GM18858 (cell line): ENCODE data around the gene PDGFA.
"Not testable (repeated sequence)": the region's sequence is repeated elsewhere in the genome, so short reads cannot be mapped to it uniquely, and the experiment has no call there.

Experiments
- ATAC-seq: cut with Tn5 transposase; IDR thresholded peaks from one replicate; pipeline ENCODE4 v1.9.1; 2021; ENCODE audit not compliant: unreplicated experiment

The PDGFA gene

DNA sequence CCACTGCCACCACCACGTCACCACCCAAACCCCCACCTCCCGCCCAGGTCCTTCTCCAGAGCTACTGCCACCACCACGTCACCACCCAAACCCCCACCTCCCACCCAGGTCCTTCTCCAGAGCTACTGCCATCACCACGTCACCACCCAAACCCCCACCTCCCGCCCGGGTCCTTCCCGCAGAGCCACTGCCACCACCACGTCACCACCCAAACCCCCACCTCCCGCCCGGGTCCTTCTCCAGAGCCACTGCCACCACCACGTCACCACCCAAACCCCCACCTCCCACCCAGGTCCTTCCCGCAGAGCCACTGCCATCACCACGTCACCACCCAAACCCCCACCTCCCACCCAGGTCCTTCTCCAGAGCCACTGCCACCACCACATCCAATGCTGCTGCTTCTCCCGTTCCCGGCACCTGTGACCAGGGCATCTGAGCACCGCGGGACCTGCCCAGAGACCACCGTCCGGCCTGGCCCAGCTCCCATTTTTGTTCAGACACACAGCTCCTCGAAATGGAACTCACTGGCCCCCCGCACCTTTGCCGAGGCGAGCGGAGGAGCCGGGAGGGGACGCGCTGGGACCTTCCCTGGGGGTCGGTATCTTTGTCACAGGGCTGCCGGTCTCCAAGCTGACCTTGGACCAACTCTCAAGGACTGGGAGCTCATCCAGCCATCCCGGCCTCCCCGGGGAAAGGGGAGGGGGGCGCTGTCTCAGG lies 32.7 kb upstream of the PDGFA start:
- not testable (repeated sequence) for ATAC-seq

DNA sequence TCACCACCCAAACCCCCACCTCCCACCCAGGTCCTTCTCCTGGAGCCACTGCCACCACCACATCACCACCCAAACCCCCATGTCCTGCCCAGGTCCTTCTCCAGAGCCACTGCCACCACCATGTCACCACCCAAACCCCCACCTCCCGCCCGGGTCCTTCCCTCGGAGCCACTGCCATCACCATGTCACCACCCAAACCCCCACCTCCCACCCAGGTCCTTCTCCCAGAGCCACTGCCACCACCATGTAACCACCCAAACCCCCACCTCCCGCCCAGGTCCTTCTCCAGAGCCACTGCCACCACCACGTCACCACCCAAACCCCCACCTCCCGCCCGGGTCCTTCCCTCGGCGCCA lies 31.9 kb upstream of the PDGFA start:
- ATAC-seq, result not testable (repeated sequence)

DNA sequence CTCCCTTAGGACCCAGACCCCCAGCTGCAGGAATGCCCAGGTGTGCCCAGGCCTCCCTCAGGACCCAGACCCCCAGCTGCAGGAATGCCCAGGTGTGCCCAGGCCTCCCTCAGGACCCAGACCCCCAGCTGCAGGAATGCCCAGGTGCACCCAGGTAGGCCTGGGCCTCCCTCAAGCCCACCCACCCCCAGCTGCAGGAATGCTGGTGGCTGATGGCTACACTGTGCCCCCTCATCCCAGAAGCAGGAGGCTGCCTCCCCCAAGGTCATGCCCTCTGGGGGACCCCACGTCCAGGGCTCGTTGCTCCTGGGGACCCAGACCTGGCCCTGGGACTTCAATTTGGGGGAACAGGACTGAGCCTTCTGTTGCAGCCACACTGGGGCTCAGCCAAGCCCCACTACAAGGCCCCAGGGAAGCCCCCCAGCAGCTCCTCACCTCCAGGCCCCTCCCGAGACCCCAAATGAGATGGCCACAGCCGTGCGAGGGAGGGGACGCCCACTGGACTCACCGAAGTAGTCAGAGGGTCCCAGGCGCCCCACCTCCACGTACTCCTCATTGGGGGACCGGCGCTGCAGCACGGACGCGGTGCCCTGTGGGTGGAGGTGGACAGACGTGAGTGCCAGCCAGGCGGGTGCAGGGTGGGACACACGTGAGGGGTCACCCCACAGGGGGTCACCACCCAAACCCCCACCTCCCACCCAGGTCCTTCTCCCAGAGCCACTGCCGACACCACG lies 31.4 kb upstream of the PDGFA start:
- ATAC-seq, result no peak

DNA sequence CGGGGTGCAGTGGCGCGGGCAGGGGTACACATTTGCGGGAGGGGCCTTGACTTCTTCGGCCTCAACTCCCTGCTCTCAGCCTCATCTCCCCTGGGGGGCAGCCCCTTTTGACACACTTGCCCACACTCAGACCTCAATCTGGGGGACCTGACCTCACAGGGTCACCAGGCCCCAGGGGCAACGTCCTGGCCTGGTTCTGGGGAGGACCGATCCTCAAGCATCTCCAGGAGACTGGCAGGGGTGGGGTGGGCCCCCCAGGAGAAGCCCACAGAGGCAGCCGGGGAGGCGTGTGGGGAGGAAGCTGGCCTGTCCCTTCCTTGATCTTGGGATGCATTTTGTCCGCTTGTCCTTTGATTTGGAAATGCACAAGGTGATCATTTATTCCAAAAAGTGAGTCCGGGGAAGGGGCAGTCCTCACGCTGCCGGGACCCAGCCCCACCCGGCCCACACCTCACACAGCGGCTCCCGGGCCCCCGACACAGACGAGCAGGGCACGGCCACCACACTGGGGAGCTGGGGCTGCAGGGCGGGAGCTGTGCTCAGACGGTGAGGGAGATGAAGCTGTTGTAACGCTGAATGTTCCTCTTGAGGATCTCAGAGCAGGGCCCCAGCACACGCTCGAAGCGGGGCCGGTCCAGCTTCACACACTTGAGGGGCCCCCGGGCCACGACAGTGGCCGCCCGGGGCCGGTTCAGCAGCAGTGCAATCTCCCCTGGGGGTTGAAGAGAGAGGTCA lies 30.4 kb upstream of the PDGFA start:
- ATAC-seq, result no peak

DNA sequence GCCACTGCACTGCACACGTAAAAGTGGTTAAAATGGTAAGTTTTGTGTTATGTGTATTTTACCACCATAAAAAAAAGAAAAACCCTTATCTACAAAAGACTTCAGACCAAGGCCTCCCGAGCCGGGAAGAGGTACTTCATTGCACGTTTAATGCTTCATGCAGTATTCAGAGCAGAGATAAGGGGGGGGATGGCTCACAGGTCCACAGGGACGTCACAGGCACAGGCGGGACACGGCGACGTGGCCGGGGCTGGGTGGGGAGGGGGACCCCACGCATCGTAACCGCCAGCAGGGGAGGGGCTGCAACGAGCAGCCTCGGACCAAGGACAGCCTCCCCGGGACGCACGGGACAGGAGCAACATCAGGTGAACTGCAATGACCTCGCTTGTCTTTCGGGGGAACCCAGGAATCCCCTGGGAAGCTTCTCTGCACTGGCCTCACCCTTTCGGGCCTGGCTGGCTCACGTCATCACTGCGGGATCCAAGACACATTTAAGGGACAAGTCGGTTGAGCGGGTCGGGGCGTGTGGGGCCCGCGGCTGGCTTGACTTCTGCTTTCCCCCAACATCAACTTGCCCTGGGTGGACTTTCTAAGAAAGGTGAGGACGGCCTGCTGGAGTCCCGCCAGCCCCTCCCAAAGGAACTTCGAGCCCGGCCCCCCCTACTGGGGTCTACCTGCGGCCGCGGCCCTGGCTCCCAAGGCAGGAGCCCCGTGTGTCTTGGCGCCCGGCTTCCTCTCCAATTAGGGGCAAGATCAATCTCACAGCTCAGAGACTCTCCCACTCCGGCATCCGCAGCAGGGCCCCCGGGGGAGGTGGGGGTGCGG lies 29.6 kb upstream of the PDGFA start:
- no peak for ATAC-seq

DNA sequence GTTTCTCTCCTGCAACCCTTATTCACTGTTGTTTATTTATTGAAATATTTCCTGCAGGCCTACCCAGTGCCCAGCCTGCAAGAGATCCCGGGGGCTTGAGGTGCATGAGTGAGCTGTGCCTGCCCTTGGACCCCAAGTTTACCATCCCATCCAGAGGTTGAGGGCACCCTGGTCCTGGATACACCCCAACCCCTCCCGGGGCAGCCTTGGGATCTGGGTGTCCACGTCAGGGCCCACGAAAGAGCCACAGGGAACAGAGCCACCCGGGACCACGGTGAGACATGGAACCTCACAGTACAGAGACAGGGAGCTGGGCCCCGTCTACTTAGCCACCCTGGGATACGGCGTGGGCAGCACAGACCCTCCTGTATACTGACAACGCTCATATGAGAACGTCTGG lies 28.8 kb upstream of the PDGFA start:
- no peak for ATAC-seq

DNA sequence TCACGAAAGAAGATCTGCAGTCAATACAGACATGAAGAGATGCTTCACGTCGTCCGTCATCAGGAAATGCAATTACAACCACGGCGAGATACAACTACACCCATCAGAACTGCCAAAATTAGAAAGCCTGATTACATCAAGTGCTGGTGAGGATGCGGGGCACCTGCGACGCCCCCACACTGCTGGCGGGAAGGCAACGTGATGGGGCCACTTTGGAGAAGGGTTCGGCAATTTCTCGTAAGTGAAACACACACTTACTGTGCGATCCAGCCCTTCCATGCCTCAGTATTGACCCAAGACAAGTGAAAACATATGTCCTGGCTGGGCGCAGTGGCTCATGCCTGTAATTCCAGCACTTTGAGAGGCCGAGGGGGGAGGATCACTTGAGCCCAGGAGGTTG lies 25.8 kb upstream of the PDGFA start:
- no peak for ATAC-seq

DNA sequence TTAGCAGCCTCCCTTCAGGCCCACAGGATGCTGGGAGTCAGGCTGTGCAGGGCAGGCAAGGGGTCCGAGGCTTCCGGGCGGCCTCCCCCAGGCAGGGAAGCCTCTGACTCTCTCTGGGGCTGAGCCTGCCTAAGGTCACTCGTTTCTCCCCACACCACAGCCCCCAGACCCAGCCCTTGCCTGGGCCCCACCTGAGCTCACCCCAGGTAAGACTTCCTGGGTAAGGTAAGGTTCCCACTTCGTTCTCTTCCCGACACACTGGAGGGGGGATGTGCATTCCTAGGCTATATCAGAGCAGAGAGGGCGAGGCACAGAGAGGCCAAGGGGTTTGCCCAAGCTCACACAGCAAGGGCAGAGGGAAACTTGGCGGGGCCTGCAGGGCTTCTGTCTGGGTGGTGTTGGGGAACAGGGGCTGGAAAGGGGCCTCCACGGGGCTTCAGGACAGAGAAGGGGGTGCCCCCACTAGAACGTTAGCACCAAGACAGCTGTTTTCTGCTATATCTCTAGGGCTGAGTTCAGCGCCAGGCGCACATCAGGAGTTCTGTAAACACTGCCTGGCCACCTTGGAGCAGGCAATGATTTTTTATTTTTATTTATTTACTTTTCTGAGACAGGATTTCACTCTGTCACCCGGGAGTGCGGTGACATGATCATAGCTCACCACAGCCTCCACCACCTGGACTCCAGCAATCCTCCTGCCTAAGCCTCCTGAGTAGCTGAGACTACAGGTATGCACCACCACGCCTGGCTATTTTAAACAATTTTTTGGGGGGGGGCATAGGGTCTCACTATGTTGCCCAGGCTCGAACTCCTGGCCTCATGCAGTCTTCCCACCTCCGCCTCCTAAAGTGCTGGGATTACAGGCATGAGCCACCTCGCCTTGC lies 24.9 kb upstream of the PDGFA start:
- ATAC-seq, result no peak

DNA sequence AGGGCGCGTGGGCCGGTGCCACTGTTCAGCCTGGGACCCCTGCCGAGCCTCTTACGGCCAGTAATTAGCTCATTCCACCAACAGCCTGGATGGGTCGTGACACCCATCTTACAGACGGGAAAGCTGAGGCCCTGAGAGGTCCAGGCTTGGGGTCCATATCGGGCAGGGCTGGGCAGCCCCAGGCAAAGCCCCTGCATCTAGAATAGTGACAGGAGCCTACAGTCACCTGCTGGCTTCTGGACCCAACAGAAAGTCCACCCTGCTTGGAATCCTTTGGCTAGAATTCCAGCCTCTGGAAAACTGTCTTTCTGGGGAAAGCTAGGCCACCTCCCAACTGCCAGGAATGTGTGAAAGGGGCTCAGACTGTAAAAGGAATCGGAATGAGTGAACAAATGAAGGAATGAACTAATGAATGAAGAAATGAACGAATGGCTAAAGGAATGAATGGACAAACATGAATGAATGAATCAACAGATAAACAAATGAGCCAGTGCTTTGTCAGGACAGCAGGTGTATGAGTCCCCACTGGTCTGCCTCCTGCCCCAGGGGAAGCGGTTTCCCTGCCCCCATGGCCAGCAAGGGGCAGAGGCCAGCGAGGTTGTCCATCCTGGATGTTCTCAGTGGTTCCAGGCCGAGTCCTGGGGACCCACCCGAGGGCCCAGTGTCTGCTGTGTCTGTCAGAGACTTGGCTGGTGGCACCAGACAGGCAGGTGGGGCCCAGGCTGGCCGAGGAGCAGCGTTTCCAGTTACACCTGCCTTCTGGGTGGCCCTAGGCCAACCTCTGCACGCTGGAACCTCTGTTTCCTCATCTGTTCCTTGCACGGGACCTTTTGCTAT lies 24.1 kb upstream of the PDGFA start:
- ATAC-seq, result no peak

DNA sequence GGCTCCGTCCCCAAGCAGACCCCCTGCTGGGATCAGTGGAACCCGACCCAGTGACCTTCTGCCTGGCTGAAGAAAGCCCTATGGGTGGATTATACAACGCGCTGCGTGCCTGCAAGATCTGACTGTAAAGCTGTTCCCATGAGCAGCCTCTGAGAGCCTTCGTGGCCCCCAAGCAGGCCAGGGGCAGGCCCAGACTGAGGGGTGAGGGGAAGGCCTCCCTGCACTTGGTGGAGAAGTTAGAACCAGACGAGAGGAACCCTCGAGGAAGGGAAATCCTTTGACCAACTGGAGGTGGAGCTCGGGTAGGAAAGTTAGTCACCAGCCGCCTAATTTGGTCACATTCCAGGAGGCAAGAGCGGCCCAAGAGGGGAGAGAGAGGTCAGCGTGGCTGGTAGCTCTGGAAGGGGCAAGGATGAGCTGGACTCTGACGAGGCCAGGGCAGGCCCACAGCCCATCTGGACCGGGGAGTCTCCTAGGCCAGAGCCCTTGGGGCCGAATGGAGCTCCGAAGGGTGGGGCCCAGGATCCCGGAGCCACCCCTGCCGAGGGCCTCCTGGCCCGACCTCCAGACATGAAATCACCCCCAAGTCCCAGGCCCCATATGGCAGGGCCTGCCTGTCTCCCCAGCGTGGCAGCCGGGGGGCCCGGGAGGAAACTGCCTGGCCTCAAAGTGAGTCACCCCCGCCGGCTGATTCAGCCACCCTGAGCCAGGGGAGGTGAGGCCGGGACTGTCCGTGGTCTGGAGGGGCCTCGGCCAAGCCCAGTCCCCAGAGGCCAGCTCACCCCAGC lies 23.3 kb upstream of the PDGFA start:
- ATAC-seq, result no peak

DNA sequence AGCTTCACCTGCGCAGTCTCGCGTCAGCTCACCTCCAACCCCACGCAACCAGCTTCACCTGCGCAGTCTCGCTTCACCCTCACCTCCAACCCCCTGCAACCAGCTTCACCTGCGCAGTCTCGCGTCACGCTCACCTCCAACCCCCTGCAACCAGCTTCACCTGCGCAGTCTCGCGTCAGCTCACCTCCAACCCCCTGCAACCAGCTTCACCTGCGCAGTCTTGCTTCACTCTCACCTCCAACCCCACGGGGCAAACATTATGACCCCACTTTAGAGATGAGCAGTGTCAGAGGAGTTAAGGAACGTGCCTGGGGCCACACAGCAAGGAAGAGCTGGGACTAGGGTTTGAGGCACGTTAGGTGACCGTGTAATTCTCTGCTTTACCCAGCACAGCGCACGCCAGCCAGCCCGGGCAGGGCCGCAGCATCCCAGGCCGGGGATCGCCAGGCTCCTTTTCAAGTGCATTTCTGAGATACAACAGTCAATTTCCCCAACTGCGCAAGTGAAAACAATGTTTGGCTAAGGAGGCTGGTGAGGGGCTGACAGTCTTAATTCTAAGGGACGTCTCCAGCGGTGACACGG lies 22.6 kb upstream of the PDGFA start:
- ATAC-seq, result no peak

DNA sequence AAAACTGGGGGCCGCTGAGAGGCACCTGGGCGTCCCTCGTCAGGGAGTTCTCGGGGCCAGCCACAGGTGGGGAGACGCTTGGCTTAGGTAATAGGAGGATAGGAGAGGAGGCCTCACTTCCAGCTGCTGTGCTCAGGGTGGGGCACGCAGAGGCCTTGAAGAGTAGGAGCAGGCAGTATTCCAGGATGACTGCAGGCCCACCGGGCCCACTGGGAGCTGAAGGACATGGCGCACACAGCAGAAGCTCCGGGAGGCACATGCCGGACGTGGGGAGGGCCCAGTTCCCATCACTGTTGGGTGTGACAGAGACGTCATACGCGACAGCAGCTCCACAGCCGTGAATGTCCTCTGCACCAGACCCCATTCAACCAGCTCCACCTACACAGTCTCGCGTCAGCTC lies 22.0 kb upstream of the PDGFA start:
- no peak for ATAC-seq

DNA sequence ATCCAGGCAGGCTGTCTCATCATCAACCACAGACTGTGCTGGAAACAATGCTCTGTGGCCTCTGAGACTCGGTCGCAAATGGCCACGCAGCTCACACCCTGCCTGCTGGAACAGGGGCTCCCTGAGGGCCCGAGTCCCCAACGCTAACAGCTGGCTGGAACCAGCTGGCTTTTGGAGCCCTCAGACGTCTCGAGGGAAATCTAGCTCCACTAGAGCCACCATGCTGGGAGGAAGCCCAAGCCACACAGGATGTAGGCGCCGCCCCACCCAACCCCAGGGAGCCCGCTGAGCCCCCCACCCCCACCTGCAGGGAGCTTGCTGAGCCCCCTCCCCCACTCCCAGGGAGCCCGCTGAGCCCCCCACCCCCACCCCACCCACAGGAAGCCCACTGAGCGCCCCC lies 21.4 kb upstream of the PDGFA start:
- ATAC-seq, result no peak

DNA sequence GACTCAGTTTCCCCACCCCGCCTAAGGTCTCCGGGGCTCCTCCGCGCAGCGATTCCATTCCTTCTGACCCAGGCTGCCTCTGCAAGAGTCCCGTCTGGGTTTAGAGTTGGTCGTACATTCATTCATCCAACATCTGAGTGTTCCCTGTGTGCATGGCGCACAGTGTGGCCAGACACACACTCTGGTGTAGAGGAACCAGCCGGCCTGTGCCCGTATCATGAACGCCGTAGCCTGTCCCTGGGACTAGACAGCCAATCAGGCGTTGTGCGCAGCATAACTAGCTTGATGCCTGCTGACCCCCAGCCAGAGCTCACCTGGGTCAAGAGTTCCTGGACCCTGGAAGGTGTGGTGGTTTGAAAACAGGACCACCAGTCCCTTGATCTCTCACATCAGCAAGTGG lies 20.9 kb upstream of the PDGFA start:
- ATAC-seq, result no peak

DNA sequence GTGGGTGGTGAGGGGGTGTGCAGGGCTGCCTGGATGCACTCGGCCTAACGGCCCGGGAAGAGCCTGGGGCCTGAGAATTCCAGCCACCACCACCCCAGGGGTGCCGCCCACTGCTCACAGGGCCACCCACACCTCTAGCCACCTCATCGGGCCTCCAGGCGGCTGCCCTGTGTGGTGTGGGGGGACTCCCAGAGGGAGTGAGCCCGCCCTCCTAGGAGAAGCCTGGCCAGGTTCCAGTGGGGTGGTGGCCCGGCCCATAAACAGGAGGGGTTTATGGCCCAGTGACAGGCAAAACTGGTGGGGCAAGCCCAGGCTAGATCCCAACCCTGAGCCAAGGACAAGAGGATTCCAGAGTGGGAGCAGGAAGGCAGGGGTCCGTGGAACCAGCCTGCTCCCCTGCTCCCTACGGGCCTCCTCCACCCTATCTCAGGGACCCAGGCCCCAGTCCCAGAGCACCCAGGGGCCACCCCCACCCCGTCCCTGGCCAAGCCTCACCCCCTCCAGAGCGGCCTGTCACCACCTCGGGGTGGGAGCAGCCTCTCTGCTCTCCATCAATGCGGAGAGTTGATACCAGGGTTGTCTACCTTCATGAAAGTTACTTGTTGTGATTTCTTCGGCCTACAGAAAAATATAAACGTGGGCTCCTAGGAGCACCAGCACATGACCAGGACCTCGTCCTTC lies 20.2 kb upstream of the PDGFA start:
- no peak for ATAC-seq

DNA sequence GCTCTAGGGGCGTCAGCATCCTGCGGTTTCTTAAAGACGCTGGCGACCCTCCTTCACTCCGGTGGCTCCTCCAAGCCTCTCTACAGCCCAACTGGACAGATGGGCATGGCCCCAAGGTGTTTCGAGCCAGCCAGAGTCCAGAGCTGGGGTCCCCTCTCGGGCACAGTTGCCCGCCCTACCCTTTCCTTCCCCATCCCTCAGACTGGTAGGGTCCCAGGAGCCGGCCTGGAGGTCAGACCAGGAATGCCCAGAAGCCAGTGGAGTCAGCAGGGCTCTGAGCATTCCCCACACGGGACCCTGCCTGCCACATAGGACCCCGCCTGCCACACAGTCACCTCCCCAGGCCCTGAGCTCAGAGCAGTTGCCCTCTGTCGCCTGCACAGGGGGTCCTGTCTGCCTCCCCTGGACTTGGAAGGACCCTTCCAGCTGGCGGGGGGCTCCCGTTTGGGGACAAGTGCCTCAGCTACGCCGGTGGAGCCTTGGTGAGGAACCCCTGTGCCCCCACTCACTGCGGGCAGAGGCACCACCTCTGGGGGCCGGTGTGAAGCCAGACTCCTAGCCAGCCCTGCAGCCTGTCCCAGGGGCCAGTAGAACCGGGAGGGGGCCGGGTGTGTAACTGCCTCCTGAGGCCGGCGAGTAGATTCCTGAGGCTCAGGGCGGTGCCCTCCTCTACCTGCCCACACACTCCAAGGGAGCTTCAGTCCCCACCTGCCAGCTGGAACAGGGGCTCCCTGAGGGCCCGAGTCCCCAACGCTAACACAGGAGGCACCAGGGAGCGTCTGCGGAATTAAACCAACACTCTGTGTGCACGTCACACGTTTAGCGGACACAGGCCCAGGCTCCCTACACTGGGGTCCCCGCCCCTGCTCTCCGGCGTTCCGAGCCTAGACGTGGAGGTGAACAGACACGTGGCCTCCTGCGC lies 19.4 kb upstream of the PDGFA start:
- ATAC-seq, result no peak
